HEK293 (cell line): ENCODE measurements around the gene HOXC10.

Experiments used
- CTCF ChIA-PET: fragments of 350-600 bp; formaldehyde crosslinking; extraction: SDS; loops from one replicate; lab custom pipeline; 2021; ENCODE audit warnings: antibody characterized with exemption; lab: Yijun Ruan, JAX
- POLR2A ChIA-PET: fragments of 300-600 bp; formaldehyde crosslinking; extraction: SDS; loops from one replicate; lab custom pipeline; 2020; ENCODE audit warnings: antibody characterized with exemption, inconsistent platforms; lab: Yijun Ruan, JAX
- H3K27ac ChIP-seq: fragments of 200-500 bp; sonication (Bioruptor generic); 2 replicates; pipeline ENCODE4 v1.5.1; 2014; ENCODE audit warnings: low read depth, low read length, control low read depth, inconsistent platforms; ENCODE audit errors: extremely low read depth
- H3K36me3 ChIP-seq, 2 experiments: fragments of 200-500 bp in 1 of 2; sonication (Bioruptor generic) in 1 of 2; 1 replicate in 1 of 2; 2 replicates in 1 of 2; pipeline ENCODE4 v1.5.1; 2014 to 2017; ENCODE audit warnings: inconsistent platforms in 2 of 2, low read length in 2 of 2; ENCODE audit not compliant: control insufficient read depth in 2 of 2, insufficient read depth in 1 of 2
- H3K4me1 ChIP-seq: fragments of 200-500 bp; sonication (Bioruptor generic); 2 replicates; pipeline ENCODE4 v1.5.1; 2014; ENCODE audit warnings: mild to moderate bottlenecking, low read length, inconsistent platforms; ENCODE audit not compliant: control insufficient read depth, insufficient read depth
- H3K4me3 ChIP-seq: 2 replicates; pipeline ENCODE4 v1.5.1; 2011; ENCODE audit warnings: low read depth, mild to moderate bottlenecking, control low read depth, low read length, moderate library complexity
- H3K9me3 ChIP-seq: fragments of 200-500 bp; sonication (Bioruptor generic); 2 replicates; pipeline ENCODE4 v1.5.1; 2014; ENCODE audit warnings: low read depth, low read length, inconsistent platforms; ENCODE audit not compliant: control insufficient read depth, insufficient read depth
- BCL6B ChIP-seq: fragments of 450-650 bp; formaldehyde crosslinking; IDR thresholded peaks from 2 replicates; pipeline ENCODE4 v1.5.1; 2017; ENCODE audit warnings: missing biosample characterization, missing genetic modification characterization
- CTCF ChIP-seq: fragments of 450-650 bp; formaldehyde crosslinking; IDR thresholded peaks from 2 replicates; pipeline ENCODE4 v1.5.1; 2016; ENCODE audit warnings: missing biosample characterization, missing genetic modification characterization
- HOXD13 ChIP-seq: sonication (generic); formaldehyde crosslinking; IDR thresholded peaks from 2 replicates; pipeline ENCODE4 v1.8.0; 2022; ENCODE audit warnings: missing genetic modification reagents, borderline replicate concordance
- IKZF3 ChIP-seq: fragments of 450-650 bp; IDR thresholded peaks from 2 replicates; pipeline ENCODE4 v1.5.0; 2018; ENCODE audit warnings: missing biosample characterization, mild to moderate bottlenecking, missing genetic modification characterization, moderate library complexity
- PRDM1 ChIP-seq: fragments of 450-650 bp; formaldehyde crosslinking; IDR thresholded peaks from 2 replicates; pipeline ENCODE4; 2016; ENCODE audit warnings: missing biosample characterization, missing genetic modification characterization
- PRDM10 ChIP-seq: fragments of 450-650 bp; formaldehyde crosslinking; IDR thresholded peaks from 2 replicates; pipeline ENCODE4 v1.5.1; 2016; ENCODE audit warnings: missing biosample characterization, missing genetic modification characterization
- PRDM4 ChIP-seq: fragments of 450-650 bp; formaldehyde crosslinking; IDR thresholded peaks from 2 replicates; pipeline ENCODE4 v1.5.1; 2017; ENCODE audit warnings: missing biosample characterization, missing genetic modification characterization
- YY1 ChIP-seq: fragments of 450-650 bp; formaldehyde crosslinking; IDR thresholded peaks from 2 replicates; pipeline ENCODE4 v1.5.1; 2018; ENCODE audit warnings: missing biosample characterization, missing genetic modification characterization
- ZBTB20 ChIP-seq: fragments of 450-650 bp; formaldehyde crosslinking; IDR thresholded peaks from 2 replicates; pipeline ENCODE4 v1.5.1; 2016; ENCODE audit warnings: missing biosample characterization, missing genetic modification characterization
- ZNF10 ChIP-seq: fragments of 450-650 bp; formaldehyde crosslinking; IDR thresholded peaks from 2 replicates; pipeline ENCODE4 v1.5.1; 2017; ENCODE audit warnings: missing biosample characterization, missing genetic modification characterization
- ZNF280D ChIP-seq: fragments of 450-650 bp; formaldehyde crosslinking; IDR thresholded peaks from 2 replicates; pipeline ENCODE4 v1.5.1; 2016; ENCODE audit warnings: missing biosample characterization, missing genetic modification characterization
- ZNF366 ChIP-seq: fragments of 450-650 bp; formaldehyde crosslinking; conservative IDR thresholded peaks from 2 replicates; pipeline ENCODE4 v1.5.1; 2016; ENCODE audit warnings: missing biosample characterization, missing genetic modification characterization
- ZNF394 ChIP-seq: fragments of 450-650 bp; formaldehyde crosslinking; IDR thresholded peaks from 2 replicates; pipeline ENCODE4 v1.5.1; 2016; ENCODE audit warnings: missing biosample characterization, missing genetic modification characterization, mild to moderate bottlenecking, moderate library complexity, borderline replicate concordance
- ZNF513 ChIP-seq: fragments of 450-650 bp; IDR thresholded peaks from 2 replicates; pipeline ENCODE4 v1.5.1; 2018; ENCODE audit warnings: missing biosample characterization, missing genetic modification characterization
- ZNF549 ChIP-seq: fragments of 450-650 bp; IDR thresholded peaks from 2 replicates; pipeline ENCODE4 v1.5.1; 2018; ENCODE audit warnings: missing biosample characterization, missing genetic modification characterization, mild to moderate bottlenecking, inconsistent platforms, moderate library complexity
- ZNF645 ChIP-seq: fragments of 450-650 bp; formaldehyde crosslinking; IDR thresholded peaks from 2 replicates; pipeline ENCODE4; 2016; ENCODE audit warnings: missing biosample characterization, missing genetic modification characterization
- ZNF785 ChIP-seq: fragments of 450-650 bp; formaldehyde crosslinking; IDR thresholded peaks from 2 replicates; pipeline ENCODE4 v1.5.1; 2016; ENCODE audit warnings: missing biosample characterization, missing genetic modification characterization
- ZSCAN23 ChIP-seq: fragments of 450-650 bp; formaldehyde crosslinking; IDR thresholded peaks from 2 replicates; pipeline ENCODE4 v1.5.1; 2016; ENCODE audit warnings: missing biosample characterization, missing genetic modification characterization

HOXC10 gene

GRCh38 chr12:54012631-54013409 is 27.9 kb downstream of the HOXC10 start (continued):
- TF ChIP-seq PRDM10: peak; percentile 90
- TF ChIP-seq HOXD13 (CRISPR knock-in tag): no peak
- 0 out of 2 replicates have a peak, but pooled peaks have one; percentile 19 for TF ChIP-seq ZNF394 (tag by site-specific recombination)
- peak; percentile 81 for TF ChIP-seq ZBTB20
- peak; percentile 87 for TF ChIP-seq IKZF3 (tag by site-specific recombination)
- peak; percentile 74 for TF ChIP-seq ZNF366
- peak; percentile 72; the same call in 1 of the 2 replicates for TF ChIP-seq PRDM1
- peak; percentile 53 for TF ChIP-seq CTCF (tag by site-specific recombination)
- TF ChIP-seq PRDM4 (tag by site-specific recombination): peak; percentile 79

GRCh38 chr12:54014377-54015017 is 29.6 kb downstream of the HOXC10 start:
- Histone ChIP-seq H3K4me1 (peaks cover 39% of the 10 kb centered on the region), H3K4me3 (no peak overlapping the region)
- POLR2A ChIA-PET: no interaction called here
- no peak for TF ChIP-seq ZNF785 (tag by site-specific recombination)
- TF ChIP-seq ZNF280D: no peak
- no peak for TF ChIP-seq ZSCAN23 (tag by site-specific recombination)
- peak; percentile 43; the same call in 1 of the 2 replicates for TF ChIP-seq IKZF3 (tag by site-specific recombination)
- TF ChIP-seq YY1 (tag by site-specific recombination): 0 out of 2 replicates have a peak, but pooled peaks have one; percentile 16
- no peak for TF ChIP-seq ZNF645 (tag by site-specific recombination)
- no peak for TF ChIP-seq ZNF549
- TF ChIP-seq BCL6B (tag by site-specific recombination): no peak
- TF ChIP-seq ZNF513 (tag by site-specific recombination): no peak
- TF ChIP-seq ZNF10 (tag by site-specific recombination): no peak
- TF ChIP-seq, all 188 proteins: peak for 2
- Histone ChIP-seq H3K36me3 (no peaks in the 10 kb centered on the region), H3K27ac (peak overlapping the region; percentile 47), H3K9me3 (no peaks in the 10 kb centered on the region)
- CTCF ChIA-PET: interaction anchor here (0.8 to 3.8 kb wide), 4 partner anchors 18 to 200 kb away, joined by 3 to 23 read pairs (median 4); partner anchors contain the start of gene HOXC5
